Right atrium auricular region (tissue), 2 donors: Measurements from ENCODE around the gene MYBL2. TPM values are rescaled to one million over a fixed set of nuclear protein-coding genes. Genes with fewer than 3 reads are reported as not detected.

Experiments
- DNase-seq: peaks from one replicate; pipeline ENCODE4 v3.0.0-alpha.2; 2019; ENCODE audit warnings: low spot score
- H3K27ac ChIP-seq, 2 donors: fragments of 200-600 bp; sonication (generic); 1 replicate in 1 of 2; 2 replicates in 1 of 2; pipeline ENCODE4 v1.5.1; 2016 to 2019
- H3K27me3 ChIP-seq, 2 donors: fragments of 200-600 bp; sonication (generic); one replicate each; pipeline versions ENCODE4 v1.5.1 to v1.6.0; 2017 to 2019
- H3K36me3 ChIP-seq: fragments of 200-600 bp; sonication (generic); one replicate; pipeline ENCODE4 v1.5.1; 2016
- H3K4me1 ChIP-seq, 2 donors: fragments of 200-600 bp; sonication (generic); one replicate each; pipeline versions ENCODE4 v1.5.1 to v1.6.0; 2017 to 2019
- H3K4me3 ChIP-seq, 2 donors: fragments of 200-600 bp; sonication (generic); 1 replicate in 1 of 2; 2 replicates in 1 of 2; pipeline ENCODE4 v1.5.1; 2017 to 2019; ENCODE audit warnings: mild to moderate bottlenecking in 1 of 2, moderate library complexity in 1 of 2
- H3K9me3 ChIP-seq, 2 donors: fragments of 200-600 bp; sonication (generic); one replicate each; pipeline ENCODE4 v1.5.1; 2019
- total RNA-seq, 2 donors: library from RNA; depleted of rRNA; stranded (reverse); fragments of >200 nt; gene quantifications; one replicate each; pipeline ENCODE4 v1.1.0, GENCODE V29; 2016
- TF ChIP-seq, protein P1 (sequence below), 2 donors: fragments of 200-600 bp; sonication (generic); IDR thresholded peaks; one replicate each; pipeline ENCODE4 v1.5.1; 2019; ENCODE audit warnings: antibody characterized with exemption in 2 of 2

The MYBL2 gene
- total RNA-seq, 2 donors from 2014 or later, result not detected

- Histone ChIP-seq H3K27me3 (no peaks in the 10 kb centered on the region), H3K9me3 (no peaks in the 10 kb centered on the region), H3K36me3 (no peaks in the 10 kb centered on the region), H3K27ac (no peak overlapping the region), H3K4me3 (no peak overlapping the region), H3K4me1 (no peaks in the 10 kb centered on the region)
- TF ChIP-seq, protein P1, sequence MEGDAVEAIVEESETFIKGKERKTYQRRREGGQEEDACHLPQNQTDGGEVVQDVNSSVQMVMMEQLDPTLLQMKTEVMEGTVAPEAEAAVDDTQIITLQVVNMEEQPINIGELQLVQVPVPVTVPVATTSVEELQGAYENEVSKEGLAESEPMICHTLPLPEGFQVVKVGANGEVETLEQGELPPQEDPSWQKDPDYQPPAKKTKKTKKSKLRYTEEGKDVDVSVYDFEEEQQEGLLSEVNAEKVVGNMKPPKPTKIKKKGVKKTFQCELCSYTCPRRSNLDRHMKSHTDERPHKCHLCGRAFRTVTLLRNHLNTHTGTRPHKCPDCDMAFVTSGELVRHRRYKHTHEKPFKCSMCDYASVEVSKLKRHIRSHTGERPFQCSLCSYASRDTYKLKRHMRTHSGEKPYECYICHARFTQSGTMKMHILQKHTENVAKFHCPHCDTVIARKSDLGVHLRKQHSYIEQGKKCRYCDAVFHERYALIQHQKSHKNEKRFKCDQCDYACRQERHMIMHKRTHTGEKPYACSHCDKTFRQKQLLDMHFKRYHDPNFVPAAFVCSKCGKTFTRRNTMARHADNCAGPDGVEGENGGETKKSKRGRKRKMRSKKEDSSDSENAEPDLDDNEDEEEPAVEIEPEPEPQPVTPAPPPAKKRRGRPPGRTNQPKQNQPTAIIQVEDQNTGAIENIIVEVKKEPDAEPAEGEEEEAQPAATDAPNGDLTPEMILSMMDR (IDR thresholded peaks at IDR 0.05), result no peak
- no peak for DNase-seq
Observed at GRCh38 chr20:43726333-43726732, 59.4 kb downstream of the MYBL2 start.

- H3K36me3 ChIP-seq, result no peaks in the 10 kb centered on the region
- H3K4me3 ChIP-seq, result no peak within 1 kb of the TSS
- H3K9me3 ChIP-seq, result no peaks in the 10 kb centered on the region
- no peak for DNase-seq
- H3K27me3 ChIP-seq, result no peaks in the 10 kb centered on the region
- TF ChIP-seq, protein P1 (IDR thresholded peaks at IDR 0.05), result no peak
- no peak within 1 kb of the TSS for H3K27ac ChIP-seq
- H3K4me1 ChIP-seq, result no peaks in the 10 kb centered on the region
Observed at GRCh38 chr20:43726811-43727338, 60.0 kb downstream of the MYBL2 start, which contains the start of gene GTSF1L. TSS of gene GTSF1L (minus strand) at chr20:43727002. CDS start at chr20:43726694, 308 bp downstream.

GRCh38 chr20:43727980-43728590, 61.2 kb downstream of the MYBL2 start:
- Histone ChIP-seq H3K36me3 (no peaks in the 10 kb centered on the region), H3K4me1 (no peaks in the 10 kb centered on the region), H3K27me3 (no peaks in the 10 kb centered on the region), H3K27ac (no peak overlapping the region), H3K9me3 (no peaks in the 10 kb centered on the region), H3K4me3 (no peak overlapping the region)
- no peak for DNase-seq
- TF ChIP-seq, protein P1 (IDR thresholded peaks at IDR 0.05), result no peak

DNA sequence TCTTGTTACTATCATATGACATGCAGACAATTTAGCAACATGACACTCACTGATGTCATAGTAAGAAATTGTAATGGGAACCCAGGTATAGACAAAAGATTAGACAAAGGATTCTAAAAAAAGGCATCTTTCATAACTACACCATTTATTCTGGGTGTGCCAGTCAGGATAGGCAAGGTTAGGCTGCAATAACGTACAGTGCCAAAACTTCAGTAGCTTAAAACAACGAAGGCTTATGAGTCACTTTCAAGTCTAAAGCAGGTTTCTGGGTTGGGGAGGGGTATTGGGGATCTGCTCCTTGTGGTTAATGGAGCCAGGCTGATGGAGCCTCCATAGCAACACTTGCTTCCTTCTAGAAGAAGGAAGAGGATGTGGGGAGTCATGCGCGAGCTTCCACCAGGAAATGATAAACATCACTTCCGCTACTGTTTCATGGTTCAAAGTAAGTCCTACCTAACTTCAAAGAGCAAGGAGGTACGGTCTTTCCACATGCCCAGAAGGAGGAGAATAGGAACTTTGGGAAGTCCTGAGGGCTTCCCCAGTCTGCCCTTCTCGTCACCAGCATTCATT, 61.9 kb downstream of the MYBL2 start:
- no peak overlapping the region for H3K4me3 ChIP-seq
- TF ChIP-seq, protein P1 (IDR thresholded peaks at IDR 0.05), result no peak
- no peak for DNase-seq
- H3K27me3 ChIP-seq, result no peaks in the 10 kb centered on the region
- H3K9me3 ChIP-seq, result no peaks in the 10 kb centered on the region
- no peaks in the 10 kb centered on the region for H3K4me1 ChIP-seq
- no peaks in the 10 kb centered on the region for H3K36me3 ChIP-seq
- H3K27ac ChIP-seq, result no peak overlapping the region

DNA sequence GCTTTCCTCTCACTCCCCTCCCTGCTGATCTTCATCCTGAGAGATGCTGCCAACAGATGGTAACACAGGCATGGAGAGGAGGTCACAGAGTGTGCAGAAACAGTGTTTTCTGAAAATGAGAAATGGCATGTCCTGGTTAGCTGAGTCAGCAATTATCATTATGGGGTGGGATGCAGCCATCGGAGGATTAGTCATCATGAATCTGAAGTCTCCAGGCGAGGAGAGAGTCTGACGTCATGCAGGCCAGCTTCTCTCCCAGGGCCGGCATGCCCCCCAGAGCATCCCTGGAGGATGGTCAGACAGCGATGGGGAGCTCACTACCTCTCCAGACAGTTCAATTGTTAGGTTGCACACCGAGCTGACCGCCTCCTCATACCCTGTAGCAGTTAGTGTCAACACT, 64.6 kb downstream of the MYBL2 start:
- Histone ChIP-seq H3K27me3 (no peaks in the 10 kb centered on the region), H3K4me3 (no peak overlapping the region), H3K9me3 (no peaks in the 10 kb centered on the region), H3K36me3 (no peaks in the 10 kb centered on the region), H3K27ac (no peak overlapping the region), H3K4me1 (no peaks in the 10 kb centered on the region)
- no peak for DNase-seq
- TF ChIP-seq, protein P1 (IDR thresholded peaks at IDR 0.05), result no peak
